Neuron (in vitro differentiated cells): ENCODE results near the gene GNG8.
A peak's percentile ranks its signal among the peaks of the same experiment; 100 is the strongest.

Source experiments
- H2AFZ ChIP-seq: one replicate; pipeline ENCODE4 v1.6.1; 2013; ENCODE audit warnings: low read depth, mild to moderate bottlenecking, inconsistent platforms, low read length, moderate library complexity
- H3K27me3 ChIP-seq: one replicate; pipeline ENCODE4 v1.6.1; 2013; ENCODE audit warnings: low read length; ENCODE audit not compliant: insufficient read depth
- H3K36me3 ChIP-seq: one replicate; pipeline ENCODE4 v1.6.1; 2013; ENCODE audit warnings: low read length; ENCODE audit not compliant: insufficient read depth
- H3K4me1 ChIP-seq: one replicate; pipeline ENCODE4 v1.6.1; 2013; ENCODE audit warnings: low read length; ENCODE audit not compliant: insufficient read depth
- H3K4me3 ChIP-seq: 2 replicates; pipeline ENCODE4 v1.5.1; 2013; ENCODE audit warnings: mild to moderate bottlenecking, low read length, moderate library complexity
- H3K9me3 ChIP-seq: one replicate; pipeline ENCODE4 v1.6.1; 2013; ENCODE audit warnings: low read length

The GNG8 gene

DNA sequence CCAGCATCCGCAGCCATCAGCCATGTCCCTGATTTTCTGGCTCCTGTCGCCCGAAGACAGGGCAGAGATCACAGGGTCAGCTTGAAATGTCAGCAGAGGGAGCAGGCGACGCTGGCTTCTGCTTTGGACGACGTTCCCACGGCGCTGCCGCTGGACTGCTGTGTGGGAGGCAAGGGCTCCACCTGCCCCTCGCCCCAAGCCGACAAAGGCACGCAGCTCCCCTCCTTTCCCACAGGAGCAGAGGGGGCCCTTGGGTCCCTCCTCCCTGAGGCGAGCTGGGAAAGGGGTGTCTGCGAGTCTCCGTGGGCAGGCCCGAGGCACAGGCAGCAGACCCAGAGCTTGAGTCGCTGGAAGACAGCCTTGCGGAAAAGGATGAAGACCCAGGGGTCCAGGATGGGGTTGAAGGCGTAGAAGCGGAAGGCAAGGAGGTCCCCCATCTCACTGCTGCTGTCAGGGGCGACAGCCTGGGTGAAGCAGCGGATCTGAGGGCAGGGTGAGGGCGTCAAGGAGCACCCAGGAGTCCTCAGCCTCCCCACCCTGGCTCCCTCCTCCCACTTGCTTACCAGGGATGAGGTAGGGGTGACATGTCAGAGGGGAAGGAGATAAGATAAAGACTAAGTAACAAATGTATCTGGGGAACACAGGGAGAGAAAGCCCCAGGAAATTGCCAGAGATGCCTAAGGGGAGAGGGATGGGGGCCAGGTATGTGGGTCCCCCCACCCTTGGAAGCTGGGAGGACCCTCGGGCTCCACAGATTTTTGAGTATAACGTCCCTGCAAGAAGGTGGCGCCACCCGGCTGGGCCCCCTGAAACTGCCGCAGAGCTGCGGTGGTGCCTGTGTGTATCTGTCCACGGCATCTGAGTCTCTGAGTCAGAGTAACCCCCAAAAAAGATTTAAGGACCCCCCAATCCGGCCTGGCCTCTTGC, 14.5 kb downstream of the GNG8 start:
- peaks cover 16% of the 10 kb centered on the region for H3K4me1 ChIP-seq

DNA sequence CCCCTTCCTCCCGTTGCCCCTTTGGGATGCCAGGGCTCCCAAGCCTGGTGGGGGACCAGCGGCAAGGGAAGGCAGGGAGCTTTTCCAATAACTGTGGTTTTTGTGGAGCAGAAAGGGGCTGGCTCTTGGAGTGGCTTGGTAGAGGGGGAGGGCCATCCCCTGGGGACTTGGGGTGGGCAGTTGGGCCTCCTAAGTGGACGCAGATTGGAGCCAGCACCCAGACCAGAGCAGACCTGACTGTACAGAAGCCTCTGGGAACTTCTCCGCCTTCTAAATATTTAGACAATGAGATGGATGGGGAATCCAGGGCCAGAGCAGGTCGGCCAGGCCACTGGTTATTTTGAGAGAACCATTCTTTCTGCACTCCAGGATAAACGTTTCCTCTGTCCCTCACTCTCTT, 15.3 kb downstream of the GNG8 start:
- H3K4me3 ChIP-seq: peak overlapping the region; percentile 11
- H2AFZ ChIP-seq: peak overlapping the region; percentile 30
- H3K9me3 ChIP-seq: no peaks in the 10 kb centered on the region
- H3K36me3 ChIP-seq: no peaks in the 10 kb centered on the region
- H3K4me1 ChIP-seq: peaks cover 16% of the 10 kb centered on the region
- peaks cover 2% of the 10 kb centered on the region for H3K27me3 ChIP-seq

More for the DNA sequence above, 14.5 kb downstream of the GNG8 start:
- H3K36me3 ChIP-seq: no peaks in the 10 kb centered on the region
- H3K9me3 ChIP-seq: no peaks in the 10 kb centered on the region
- H2AFZ ChIP-seq: peak overlapping the region; percentile 30
- peaks cover 3% of the 10 kb centered on the region for H3K27me3 ChIP-seq
- peak overlapping the region; percentile 11 for H3K4me3 ChIP-seq

DNA sequence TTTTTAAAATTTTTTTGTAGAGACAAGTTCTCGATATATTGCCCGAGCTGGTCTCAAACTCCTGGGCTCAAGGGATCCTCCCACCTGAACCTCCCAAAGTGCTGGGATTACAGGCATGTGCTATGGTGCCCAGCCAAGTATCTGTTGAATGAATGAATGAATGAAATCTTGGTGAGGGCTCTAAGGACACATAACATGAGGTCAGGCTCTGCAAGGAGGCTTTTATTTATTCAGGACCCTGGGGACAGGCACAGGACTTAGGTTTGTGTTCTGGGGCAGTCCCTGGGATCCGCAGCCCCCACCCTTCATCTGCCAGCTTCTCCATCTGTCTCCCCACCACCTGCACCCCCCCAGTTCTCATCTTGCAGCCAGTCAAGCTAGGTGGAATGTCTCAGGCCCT, 15.7 kb downstream of the GNG8 start:
- Histone ChIP-seq H3K4me3 (no peak overlapping the region), H3K27me3 (no peaks in the 10 kb centered on the region), H3K4me1 (peaks cover 16% of the 10 kb centered on the region), H3K36me3 (no peaks in the 10 kb centered on the region), H2AFZ (no peak overlapping the region), H3K9me3 (no peaks in the 10 kb centered on the region)

DNA sequence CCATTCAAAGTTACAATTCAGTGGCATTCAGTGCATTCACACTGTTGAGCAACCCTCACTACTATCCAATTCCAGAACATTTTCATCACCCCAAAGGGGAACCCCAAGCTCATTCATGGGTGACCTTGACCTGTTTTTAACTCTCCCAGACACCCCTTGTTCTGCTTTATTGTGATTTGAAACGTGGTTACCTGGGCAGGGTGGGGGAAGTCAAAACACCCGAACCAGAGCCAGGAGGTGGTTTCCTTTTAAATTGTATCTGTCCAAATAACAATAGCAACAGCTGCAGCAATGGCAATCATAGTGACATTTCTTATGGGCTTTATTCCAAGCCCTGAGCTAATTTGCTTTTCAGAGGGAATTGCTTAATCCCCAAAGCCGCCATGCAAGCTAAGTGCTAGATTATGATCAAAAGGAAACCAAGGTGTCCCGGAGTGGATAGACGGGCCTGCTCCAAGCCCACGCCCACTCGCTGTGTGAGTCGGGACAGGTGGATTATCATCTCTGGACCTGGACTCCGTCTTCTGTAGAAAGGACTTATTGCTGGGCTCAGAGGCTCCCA, 17.3 kb downstream of the GNG8 start:
- H2AFZ ChIP-seq: no peak overlapping the region
- H3K4me1 ChIP-seq: peaks cover 16% of the 10 kb centered on the region
- no peak overlapping the region for H3K4me3 ChIP-seq
- no peaks in the 10 kb centered on the region for H3K27me3 ChIP-seq
- no peaks in the 10 kb centered on the region for H3K36me3 ChIP-seq
- no peaks in the 10 kb centered on the region for H3K9me3 ChIP-seq

DNA sequence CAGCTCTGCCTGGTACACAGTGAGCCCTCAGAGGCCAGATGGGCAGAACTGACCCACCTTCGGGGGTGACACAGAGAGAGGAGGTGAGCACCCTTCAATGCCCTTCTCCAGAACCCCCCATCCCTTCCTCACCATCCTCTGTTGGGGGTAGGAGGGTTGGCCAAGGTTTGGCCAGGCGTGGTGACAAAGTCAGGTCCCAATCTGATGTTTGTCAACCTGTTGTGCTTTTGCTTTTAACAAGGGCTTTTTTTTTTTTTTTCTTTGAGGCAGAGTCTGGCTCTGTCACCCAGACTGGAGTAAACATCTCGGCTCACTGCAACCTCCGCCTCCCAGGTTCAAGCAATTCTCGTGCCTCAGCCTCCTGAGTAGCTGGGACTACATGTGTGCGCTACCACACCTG, 18.4 kb downstream of the GNG8 start:
- Histone ChIP-seq H3K27me3 (no peaks in the 10 kb centered on the region), H3K4me3 (no peak overlapping the region), H2AFZ (no peak overlapping the region), H3K9me3 (no peaks in the 10 kb centered on the region), H3K36me3 (no peaks in the 10 kb centered on the region), H3K4me1 (peaks cover 16% of the 10 kb centered on the region)

DNA sequence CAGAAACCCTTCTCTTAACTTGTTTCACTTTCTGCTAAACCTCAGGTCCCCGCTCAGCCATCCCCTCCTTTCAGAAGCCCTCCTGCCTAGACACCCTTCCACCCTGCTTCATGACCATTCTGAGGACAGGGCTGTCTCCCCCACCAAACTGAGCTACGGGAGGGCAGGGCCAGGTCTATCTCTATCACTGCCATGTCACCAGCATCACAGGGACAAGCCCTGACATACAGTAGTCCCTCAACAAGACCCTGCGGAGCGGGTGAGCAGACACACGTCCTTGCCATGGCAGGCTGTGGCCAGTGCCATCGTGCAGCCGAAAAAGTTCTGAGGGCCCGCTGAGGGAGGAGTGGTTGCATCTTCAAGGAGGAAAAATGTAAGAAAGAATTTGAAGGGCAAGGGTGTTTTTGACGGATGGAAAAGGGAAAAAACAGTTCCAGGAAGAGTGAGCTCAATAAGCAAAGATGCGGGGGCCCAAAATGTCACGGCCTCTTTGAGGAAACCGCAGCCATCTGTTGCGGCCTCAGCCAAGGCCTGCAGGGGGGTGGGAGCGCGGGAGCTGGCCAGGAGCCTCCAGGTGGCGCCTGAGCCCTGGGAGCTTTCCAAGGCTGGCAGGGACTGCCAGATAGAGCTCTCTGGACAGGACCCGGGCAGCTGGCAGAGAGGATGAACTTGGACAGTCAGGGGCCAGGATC, 19.2 kb downstream of the GNG8 start:
- Histone ChIP-seq H2AFZ (no peak overlapping the region), H3K9me3 (no peaks in the 10 kb centered on the region), H3K36me3 (no peaks in the 10 kb centered on the region), H3K4me1 (peaks cover 16% of the 10 kb centered on the region), H3K4me3 (no peak overlapping the region), H3K27me3 (no peaks in the 10 kb centered on the region)

DNA sequence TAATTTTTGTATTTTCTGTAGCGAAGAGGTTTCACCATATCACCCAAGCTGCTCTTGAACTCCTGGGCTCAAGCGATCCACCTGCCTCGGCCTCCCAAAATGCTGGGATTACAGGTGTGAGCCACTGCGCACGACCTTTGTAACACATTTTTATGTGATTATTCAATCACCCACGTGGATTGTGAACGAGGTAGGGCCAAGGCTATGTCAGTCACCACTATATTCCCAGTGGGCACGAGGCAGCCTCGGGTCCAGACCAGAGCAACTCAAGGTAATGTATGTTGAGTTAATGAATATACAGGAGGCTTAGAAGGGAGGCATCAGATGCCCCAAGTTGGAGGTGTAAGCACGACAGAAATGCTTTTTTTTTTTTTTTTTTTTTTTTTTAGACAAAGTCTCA, 20.0 kb downstream of the GNG8 start:
- H2AFZ ChIP-seq: no peak overlapping the region
- H3K9me3 ChIP-seq: no peaks in the 10 kb centered on the region
- no peaks in the 10 kb centered on the region for H3K27me3 ChIP-seq
- no peak overlapping the region for H3K4me3 ChIP-seq
- H3K4me1 ChIP-seq: peaks cover 8% of the 10 kb centered on the region
- no peaks in the 10 kb centered on the region for H3K36me3 ChIP-seq

DNA sequence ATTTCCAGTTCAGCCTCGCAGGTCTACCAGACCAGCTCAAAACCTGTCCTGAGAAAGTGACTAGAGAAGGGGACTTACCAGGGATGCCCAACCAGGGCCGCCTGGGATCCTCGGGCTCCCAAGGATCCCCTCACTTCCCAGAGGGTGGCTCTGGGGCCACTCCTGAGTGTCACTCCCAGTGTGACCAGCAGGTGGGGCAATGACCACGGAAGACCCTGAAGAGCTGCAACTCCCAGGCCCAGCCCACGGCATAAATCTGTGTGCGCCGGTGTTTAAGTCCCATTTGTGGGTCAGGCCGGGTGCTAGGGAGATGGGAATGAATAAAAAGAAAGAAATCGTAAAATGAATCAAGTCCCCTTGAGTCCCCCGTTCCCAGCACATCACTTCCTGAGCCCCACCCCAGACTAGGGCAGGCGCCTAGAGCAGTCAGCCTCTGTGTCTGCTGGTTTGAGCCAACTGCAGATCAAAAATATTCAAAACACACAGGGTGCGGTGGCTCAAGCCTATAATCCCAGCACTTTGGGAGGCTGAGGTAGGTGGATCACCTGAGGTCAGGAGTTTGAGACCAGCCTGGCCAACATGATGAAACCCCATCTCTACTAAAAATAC, 21.8 kb downstream of the GNG8 start:
- Histone ChIP-seq H3K9me3 (no peaks in the 10 kb centered on the region), H2AFZ (no peak overlapping the region), H3K27me3 (no peaks in the 10 kb centered on the region), H3K36me3 (peaks cover 10% of the 10 kb centered on the region), H3K4me3 (no peak overlapping the region), H3K4me1 (peaks cover 2% of the 10 kb centered on the region)

DNA sequence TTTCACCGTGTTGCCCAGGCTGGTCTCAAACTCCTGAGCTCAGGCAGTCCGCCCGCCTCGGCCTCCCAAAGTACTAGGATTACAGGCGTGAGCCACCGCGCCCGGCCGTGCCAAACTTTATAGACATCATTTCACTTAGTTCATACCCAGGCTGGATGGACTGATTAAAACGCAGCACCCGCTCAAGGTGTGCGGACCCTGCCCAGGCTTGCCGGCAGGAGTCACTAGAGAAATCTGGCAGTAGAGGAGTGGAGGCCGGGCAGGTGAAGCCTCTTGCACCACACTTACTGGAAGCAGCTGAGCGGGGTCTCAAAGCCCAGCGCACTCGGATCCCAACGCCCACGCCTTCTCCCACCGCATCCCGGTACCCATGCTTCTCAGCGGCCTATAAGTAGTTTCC, 22.5 kb downstream of the GNG8 start:
- H3K27me3 ChIP-seq: no peaks in the 10 kb centered on the region
- no peaks in the 10 kb centered on the region for H3K9me3 ChIP-seq
- H3K4me1 ChIP-seq: peaks cover 2% of the 10 kb centered on the region
- H2AFZ ChIP-seq: no peak overlapping the region
- peaks cover 17% of the 10 kb centered on the region for H3K36me3 ChIP-seq
- H3K4me3 ChIP-seq: no peak overlapping the region

DNA sequence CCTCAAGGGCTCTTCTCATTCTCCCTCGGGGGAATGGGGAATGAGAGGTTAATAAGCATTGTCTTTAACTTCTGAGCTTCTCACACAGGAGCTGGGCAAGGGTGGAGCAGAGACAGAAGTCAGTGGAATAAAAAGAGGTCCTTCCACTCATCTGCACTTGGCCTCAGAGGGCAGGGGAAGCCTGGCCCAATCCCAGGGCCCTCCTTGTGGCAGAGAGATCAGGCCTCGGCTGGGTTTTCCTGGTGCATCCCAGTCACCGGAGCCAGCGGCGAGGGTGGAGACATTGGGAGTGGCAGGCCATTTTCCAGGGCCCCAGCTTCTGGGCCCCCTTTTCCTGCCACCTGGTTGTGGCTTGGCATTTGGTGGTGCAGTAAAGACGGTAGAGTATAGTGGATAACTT, 24.2 kb downstream of the GNG8 start:
- no peak overlapping the region for H2AFZ ChIP-seq
- H3K4me1 ChIP-seq: peaks cover 2% of the 10 kb centered on the region
- no peaks in the 10 kb centered on the region for H3K27me3 ChIP-seq
- H3K4me3 ChIP-seq: no peak overlapping the region
- no peaks in the 10 kb centered on the region for H3K9me3 ChIP-seq
- H3K36me3 ChIP-seq: peaks cover 34% of the 10 kb centered on the region

DNA sequence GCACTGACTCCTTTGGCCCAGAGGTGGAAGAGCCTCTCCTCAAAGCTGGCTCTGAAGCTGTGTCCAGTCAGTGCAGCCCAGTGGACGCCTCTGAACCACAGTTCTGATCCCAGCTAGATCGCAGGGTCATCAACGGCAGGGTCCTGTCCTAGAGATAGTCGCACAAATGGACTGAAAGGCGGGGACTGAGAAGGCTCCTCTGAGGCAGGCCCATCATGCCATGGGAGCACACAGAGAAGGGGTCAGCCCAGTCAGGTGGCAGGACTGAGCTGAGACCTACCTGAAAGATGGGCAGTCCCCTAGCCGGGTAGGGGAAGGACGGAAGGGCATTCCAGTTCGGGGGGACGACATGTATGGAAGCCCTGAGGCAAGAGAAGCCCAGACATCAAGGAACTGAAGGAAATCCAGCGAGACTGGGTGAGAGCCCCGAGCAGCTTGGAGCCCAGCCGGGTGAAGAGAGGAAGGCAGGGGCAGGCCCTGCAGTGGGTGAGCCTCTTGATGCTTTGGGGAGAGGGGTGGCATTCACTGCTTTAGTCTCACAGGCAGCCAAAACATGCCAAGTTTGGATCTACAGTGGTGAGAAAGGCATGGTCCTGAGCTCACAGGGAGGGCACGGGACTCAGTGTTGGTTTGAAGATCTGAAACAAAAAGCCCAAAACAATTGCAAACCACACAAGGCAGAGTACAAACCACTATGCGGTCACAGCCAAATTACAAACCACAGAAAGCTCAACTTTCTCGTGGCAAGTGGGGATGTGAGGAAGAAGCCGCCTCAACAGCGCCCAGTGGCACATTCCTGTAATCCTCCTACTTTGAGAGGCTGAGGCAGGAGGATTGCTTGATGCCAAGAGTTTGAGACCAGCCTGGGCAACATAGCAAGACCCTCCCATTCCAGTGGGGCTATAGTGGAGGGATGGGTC, 24.9 kb downstream of the GNG8 start:
- Histone ChIP-seq H2AFZ (no peak overlapping the region), H3K27me3 (no peaks in the 10 kb centered on the region), H3K36me3 (peaks cover 40% of the 10 kb centered on the region)

DNA sequence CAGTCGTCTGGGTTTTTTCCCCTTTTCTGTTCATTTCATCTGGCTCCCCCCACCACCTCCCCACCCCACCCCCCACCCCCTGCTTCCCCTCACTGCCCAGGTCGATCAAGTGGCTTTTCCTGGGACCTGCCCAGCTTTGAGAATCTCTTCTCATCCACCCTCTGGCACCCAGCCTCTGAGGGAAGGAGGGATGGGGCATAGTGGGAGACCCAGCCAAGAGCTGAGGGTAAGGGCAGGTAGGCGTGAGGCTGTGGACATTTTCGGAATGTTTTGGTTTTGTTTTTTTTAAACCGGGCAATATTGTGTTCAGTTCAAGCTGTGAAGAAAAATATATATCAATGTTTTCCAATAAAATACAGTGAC, 25.6 kb downstream of the GNG8 start:
- H3K9me3 ChIP-seq: no peaks in the 10 kb centered on the region
- H3K4me3 ChIP-seq: no peak overlapping the region
- H3K36me3 ChIP-seq: peaks cover 47% of the 10 kb centered on the region
- H3K4me1 ChIP-seq: no peaks in the 10 kb centered on the region
- no peaks in the 10 kb centered on the region for H3K27me3 ChIP-seq
- H2AFZ ChIP-seq: no peak overlapping the region

More for the DNA sequence above, 24.9 kb downstream of the GNG8 start:
- H3K9me3 ChIP-seq: no peaks in the 10 kb centered on the region
- no peaks in the 10 kb centered on the region for H3K4me1 ChIP-seq
- no peak overlapping the region for H3K4me3 ChIP-seq
